ENCODE measurements around the gene DLX5.

Gene DLX5

DNA sequence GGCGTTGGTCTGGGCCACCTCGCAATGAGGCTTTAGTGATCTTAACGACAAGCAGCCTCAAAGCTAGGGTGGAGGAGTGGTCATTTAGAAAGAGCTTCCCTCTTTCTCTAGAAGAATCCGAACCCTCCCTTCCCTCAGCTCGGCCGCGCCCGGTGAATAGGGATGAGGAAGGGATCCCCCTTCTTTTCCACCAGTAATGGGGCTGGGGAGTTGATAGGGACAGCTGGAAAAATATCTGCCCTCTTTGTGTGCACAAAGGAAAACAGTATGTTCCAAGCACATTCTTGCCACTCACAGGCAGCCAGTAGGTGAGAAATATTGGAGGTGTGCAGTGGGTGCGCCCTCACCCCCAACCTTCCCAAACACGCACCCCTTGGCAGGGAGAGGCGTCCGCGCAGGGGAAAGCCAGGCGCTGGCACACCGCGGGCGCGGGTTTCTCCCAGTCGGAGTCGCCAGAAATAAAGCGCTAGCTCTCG lies 6.5 kb downstream of the DLX5 start:
- no peak for DNase-seq (ENCODE audit: low read depth)

- DNase-seq (ENCODE audit: low read depth): no peak
These were observed 7.2 kb downstream of the DLX5 start for GRCh38 chr7:97017192-97018125.

DNA sequence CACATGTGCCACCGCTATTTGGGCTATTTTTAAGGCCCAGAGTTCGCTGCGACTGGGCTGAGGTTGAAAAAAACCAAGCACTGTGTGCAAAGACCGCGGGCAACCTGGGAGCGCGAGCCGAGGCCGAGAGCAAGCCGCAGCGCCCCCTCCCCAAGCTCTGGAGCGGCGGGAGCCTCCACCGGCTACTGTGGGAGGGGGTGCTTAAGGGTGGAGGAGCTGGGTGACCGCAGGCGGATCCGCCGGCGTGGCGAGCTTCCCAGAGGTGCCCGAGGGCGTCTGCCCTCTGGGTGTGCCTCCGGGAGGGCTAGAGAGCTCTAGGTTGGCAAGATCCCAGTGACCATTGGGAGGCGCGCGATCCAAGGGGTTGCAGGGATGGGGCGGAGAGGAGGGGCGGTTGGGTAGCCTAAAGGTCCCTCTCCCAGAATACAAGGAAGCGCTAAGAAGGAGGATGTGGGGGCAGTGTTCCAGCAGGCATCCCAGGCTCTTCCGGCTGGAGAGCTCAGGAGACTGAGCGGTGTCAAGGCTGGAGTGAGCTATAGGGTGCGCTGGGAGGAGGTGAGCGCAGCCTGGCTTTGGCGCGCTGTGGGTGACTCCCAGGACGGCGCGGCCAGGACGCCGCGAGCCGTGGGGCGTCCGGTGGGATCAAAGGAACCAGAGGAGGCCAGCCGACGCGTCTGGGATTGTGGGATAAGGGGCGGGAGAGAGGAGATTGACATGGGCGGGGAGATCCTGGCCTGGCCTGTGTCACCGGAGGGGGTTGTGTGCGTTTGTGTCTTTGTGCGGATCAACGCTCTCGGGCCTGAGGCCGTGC lies 8.0 kb downstream of the DLX5 start:
- no peak for DNase-seq (ENCODE audit: low read depth)

GRCh38 chr7:97015756-97016380 lies 8.8 kb downstream of the DLX5 start:
- DNase-seq (ENCODE audit: low read depth): no peak

DNA sequence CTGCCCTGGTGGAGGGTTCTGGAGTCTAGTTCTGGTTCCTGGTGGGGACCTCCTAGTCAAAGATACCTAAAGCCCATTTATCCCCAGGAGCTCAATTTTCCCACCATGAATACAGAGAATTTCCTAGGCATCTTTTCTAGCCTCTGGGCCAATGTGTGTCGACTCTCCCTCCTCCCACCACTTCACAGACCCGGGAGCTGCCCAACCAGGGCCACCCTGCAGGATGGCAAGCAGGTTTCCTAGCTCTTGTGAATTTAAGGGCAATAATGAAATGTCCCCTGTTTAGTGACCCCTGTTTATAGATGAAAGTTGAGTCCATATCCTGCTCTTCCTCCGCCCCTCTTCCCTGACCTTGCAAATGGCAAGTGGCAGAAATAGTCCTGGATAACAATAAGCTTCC lies 9.4 kb downstream of the DLX5 start:
- no peak for DNase-seq (ENCODE audit: low read depth)

GRCh38 chr7:97014145-97014750 lies 10.4 kb downstream of the DLX5 start:
- no peak for DNase-seq (ENCODE audit: low read depth)

- DNase-seq (ENCODE audit: low read depth): no peak
These were observed 10.8 kb downstream of the DLX5 start for GRCh38 chr7:97013845-97014134.

- no peak for DNase-seq (ENCODE audit: low read depth)
These were observed 11.3 kb downstream of the DLX5 start for GRCh38 chr7:97013134-97013844.

DNA sequence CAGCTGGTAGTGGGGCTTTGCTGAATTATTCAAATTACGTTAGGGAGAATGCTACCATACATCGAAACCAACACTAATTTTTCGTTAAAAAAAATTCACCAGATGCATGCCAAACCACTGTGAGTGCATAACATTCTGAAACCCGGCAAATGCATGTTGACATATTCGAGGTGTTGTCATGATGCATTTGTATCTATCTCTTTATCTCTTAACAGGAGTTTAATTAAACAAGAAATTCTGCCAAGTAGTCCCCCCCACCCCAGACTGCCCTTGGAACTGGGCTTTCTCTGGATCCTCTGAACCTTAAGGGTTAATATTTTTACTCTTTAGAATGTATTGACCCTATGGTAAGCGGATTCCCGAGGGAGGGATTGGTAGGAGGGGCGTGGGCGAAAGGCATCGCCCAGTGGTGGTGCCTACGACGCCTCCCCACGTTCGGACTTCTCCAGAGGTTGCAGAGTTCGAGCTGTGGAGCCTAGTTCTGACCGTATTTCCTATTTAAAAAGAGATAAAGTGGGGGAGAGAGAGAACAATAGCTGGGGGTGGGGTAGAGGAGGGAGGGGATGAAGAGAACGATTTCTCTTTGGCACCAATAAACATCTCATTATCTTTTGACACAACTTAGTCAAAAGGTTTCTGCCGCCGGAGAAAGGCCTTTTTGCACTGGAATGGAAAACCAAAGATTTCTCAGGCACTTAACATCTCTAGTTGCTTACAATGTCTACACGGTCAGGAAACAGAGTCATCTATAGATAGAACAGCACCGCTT lies 12.1 kb downstream of the DLX5 start:
- no peak for DNase-seq (ENCODE audit: low read depth)

DNA sequence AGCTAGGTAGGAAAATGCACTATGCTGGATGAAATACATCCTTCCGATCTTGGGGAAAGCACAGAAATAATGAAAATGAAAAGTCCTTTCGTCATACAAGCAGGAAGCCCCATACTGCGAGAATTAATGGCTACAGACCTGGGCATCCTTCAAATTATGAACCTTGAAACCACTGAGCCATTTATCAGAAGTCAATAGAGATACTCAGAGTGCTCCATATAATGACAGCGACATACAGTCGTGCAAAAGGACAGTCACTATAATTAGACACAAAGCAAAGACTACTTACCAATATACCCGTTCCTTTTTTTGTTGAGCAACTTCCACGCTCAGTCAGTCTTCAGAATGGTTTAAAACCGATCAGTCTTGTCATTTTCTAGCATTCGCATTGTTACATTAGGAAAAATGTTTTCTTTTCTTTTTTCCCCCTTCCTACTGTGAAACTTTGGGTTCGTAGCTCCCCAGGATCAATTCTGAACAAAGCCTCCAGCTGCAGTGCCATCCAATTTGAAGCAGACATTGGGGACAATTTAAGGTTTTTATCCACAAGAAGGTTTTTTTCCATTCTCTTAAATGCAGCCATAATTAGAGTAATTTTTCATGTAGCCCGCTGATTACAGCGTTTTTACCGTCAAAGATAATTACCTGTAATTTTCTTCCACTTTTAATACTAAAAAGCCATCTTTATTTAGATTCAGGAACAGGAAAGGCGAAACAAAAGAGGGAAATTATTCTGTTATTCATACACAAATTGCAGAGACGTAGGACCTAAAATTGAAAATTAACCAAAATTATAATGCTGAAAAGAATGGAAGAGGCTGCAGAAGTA lies 12.9 kb downstream of the DLX5 start:
- DNase-seq (ENCODE audit: low read depth): no peak

GRCh38 chr7:97011104-97011503 lies 13.5 kb downstream of the DLX5 start:
- DNase-seq (ENCODE audit: low read depth): no peak

DNA sequence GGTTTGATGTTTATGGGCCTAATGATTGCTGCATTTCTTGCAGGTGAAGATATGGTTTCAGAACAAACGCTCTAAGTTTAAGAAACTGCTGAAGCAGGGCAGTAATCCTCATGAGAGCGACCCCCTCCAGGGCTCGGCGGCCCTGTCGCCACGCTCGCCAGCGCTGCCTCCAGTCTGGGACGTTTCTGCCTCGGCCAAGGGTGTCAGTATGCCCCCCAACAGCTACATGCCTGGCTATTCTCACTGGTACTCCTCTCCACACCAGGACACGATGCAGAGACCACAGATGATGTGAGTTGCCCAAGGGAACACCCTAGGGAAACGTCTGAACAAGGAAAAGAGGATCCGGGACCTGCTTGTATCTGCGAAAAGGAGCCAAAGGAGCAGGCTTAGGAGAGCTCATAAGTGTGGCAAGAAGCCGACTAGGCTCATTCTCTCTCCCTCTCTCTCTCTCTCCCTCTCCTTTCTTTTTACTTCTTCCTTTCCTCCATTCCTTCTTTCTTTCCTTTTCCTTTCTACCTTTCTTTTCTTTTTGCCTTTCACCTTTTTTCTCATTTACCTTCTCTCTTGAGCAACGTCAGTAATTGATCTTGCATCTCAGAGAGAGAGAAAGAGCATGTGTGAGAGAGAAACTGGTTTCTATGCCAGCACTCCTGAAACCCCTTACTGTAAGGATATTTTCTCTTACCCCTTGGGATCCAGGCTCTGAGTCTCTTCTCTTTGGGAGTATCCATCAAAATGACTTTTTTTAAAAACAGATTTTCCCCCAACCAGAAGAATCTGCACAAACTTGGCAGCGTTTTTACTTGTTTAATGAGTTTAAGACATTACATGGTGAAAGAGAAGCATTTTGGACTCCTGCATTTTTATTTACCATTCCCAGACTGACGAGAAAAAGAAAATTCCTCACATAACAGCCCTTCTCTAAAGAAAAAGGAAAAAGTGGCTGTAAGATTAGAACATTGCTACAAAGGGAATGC lies 14.6 kb downstream of the DLX5 start:
- DNase-seq (ENCODE audit: low read depth): no peak

DNA sequence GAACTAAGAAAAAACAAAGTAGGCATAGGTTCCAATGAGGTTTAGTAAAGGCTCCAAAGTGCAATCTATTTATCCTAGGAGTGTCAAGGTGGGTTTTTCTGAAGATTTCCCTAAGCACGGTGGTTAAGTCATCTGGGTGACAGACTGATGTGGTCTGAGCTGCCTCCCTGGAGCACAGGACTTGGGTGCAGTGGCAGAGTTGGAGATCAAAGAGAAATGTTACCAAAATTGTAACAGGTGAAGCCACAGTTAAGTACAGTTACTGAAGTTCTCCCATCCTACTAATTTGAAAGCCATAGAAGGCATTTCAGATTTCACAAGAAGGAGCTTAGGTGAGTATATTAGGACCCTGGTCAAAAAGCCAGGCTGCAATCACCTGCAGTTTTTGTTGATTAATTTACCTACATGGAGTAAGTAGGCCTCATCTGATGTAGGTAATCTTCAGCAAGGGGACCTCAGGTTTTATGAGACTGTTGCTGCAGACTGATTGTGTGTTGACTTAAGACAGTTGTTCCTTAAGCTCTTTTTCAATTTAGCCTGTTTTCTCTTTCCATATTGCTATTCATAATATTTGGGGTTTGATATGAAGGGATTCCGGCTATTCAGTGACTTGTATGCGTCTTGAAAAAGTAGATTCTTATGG lies 16.2 kb downstream of the DLX5 start:
- DNase-seq (ENCODE audit: low read depth): no peak

DNA sequence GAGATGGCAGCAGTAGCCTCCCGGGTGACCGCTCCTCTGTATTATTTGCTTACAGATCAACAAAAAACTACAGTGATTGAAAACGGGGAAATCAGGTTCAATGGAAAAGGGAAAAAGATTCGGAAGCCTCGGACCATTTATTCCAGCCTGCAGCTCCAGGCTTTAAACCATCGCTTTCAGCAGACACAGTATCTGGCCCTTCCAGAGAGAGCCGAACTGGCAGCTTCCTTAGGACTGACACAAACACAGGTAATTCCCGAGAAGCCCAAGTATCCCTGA lies 17.1 kb downstream of the DLX5 start:
- no peak for DNase-seq (ENCODE audit: low read depth)

- no peak for DNase-seq (ENCODE audit: low read depth)
These were observed 17.6 kb downstream of the DLX5 start for GRCh38 chr7:97006816-97007582.

DNA sequence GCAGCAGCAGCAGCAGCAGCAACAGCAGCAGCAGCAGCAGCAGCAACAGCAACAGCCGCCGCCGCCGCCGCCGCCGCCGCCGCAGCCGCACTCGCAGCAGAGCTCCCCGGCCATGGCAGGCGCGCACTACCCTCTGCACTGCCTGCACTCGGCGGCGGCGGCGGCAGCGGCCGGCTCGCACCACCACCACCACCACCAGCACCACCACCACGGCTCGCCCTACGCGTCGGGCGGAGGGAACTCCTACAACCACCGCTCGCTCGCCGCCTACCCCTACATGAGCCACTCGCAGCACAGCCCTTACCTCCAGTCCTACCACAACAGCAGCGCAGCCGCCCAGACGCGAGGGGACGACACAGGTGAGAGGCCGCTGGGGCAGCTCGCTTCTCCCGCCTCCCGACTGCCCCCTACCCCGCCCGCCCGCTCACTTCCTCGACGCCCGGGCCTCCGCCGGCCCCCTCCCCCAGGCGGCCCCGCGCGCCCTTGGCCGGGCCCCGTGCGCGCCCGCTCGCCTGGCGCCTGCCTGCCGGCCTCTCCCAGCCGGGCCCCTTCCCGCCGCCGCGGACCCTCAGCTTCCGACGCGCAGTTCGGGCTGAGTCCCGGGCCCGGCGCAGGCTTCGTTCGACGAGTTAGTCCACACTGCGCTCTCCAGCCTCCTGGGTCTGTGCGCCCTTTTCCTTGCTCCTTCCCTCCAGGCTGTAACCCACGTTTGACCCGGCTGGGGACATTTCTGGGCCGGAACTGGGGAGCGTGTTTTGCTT lies 18.4 kb downstream of the DLX5 start:
- peak; percentile 48 for DNase-seq (ENCODE audit: low read depth)
